Keratinocyte (primary cell): Measurements from ENCODE around the gene CTRB1.

Experiments
- EZH2 ChIP-seq: IDR thresholded peaks from one replicate; pipeline ENCODE4 v1.6.1; 2012; ENCODE audit warnings: inconsistent platforms, mild to moderate bottlenecking, low read length, moderate library complexity
- TF ChIP-seq, protein P1 (sequence below), 3 experiments: IDR thresholded peaks in 1 of 3; conservative IDR thresholded peaks in 1 of 3; optimal IDR thresholded peaks in 1 of 3; 2 replicates in 2 of 3; 3 replicates in 1 of 3; pipeline versions ENCODE3 to v1.5.1; 2011; ENCODE audit warnings: low read length in 3 of 3, mild to moderate bottlenecking in 3 of 3, moderate library complexity in 2 of 3, control low read depth in 1 of 3, inconsistent platforms in 1 of 3; ENCODE audit not compliant: insufficient read depth in 2 of 3; ENCODE audit errors: extremely low read depth in 1 of 3

DNA sequence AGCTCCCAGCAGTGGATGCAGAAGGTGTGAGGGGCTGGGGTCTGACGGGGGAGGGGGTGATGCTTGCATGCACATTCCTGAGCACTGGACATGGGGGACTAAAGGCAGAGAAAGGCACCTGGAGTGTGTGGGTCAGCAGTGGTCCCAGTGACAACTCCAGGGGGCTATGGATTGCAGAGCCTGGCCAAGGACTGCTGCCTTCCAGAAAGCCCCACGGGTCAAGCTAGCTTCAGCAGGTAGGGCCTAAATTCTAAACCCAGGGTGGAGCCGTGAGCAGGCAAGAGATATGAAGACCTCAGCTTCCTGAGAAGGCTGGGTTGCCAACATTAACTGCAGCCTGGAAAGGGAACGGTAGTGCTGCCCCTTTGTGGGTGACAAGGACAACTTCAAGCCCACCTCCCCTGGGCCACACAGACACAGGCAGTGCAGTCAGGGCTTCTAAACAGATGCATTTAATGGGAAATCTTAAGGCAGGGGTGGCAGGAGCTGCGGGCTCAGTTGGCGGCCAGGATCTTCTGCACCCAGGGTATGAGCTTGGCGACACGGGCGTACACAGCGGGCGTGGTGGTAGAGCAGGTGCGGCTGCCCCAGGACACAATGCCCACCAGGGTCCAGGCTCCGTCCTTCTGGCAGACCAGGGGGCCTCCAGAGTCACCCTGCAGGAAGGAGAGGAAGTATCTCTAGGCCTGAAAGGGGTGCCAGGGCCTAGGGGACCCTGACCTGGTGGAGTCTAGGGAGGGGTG is 14.9 kb upstream of the CTRB1 start:
- TF ChIP-seq, protein P1, sequence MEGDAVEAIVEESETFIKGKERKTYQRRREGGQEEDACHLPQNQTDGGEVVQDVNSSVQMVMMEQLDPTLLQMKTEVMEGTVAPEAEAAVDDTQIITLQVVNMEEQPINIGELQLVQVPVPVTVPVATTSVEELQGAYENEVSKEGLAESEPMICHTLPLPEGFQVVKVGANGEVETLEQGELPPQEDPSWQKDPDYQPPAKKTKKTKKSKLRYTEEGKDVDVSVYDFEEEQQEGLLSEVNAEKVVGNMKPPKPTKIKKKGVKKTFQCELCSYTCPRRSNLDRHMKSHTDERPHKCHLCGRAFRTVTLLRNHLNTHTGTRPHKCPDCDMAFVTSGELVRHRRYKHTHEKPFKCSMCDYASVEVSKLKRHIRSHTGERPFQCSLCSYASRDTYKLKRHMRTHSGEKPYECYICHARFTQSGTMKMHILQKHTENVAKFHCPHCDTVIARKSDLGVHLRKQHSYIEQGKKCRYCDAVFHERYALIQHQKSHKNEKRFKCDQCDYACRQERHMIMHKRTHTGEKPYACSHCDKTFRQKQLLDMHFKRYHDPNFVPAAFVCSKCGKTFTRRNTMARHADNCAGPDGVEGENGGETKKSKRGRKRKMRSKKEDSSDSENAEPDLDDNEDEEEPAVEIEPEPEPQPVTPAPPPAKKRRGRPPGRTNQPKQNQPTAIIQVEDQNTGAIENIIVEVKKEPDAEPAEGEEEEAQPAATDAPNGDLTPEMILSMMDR (optimal IDR thresholded peaks at IDR 0.05 in 1 of 3, IDR thresholded peaks at IDR 0.05 in 1 of 3, conservative IDR thresholded peaks at IDR 0.05 in 1 of 3; ENCODE audit: extremely low read depth in 1 of 3, insufficient read depth in 2 of 3, low read length in 3 of 3), result no peak
- TF ChIP-seq EZH2, result no peak
